Mucosa of descending colon (tissue), 3 donors: Measurements from ENCODE around the gene ITPKC. TPM values are rescaled to one million over a fixed set of nuclear protein-coding genes. Genes with fewer than 3 reads are reported as not detected.

ENCODE experiments used
- ATAC-seq: fragments of 200-7000 bp; cut with Tn5 transposase; one replicate; pipeline ENCODE4 v1.9.1; 2020; ENCODE audit warnings: mild to moderate bottlenecking, moderate library complexity
- DNase-seq, 3 donors: peaks; one replicate each; pipeline ENCODE4 v3.0.0-alpha.2; 2020
- H3K36me3 ChIP-seq: fragments of 200-600 bp; one replicate; pipeline ENCODE4 v1.8.0; 2021; ENCODE audit warnings: low read depth, mild to moderate bottlenecking
- H3K4me1 ChIP-seq: fragments of 200-600 bp; one replicate; pipeline ENCODE4 v1.8.0; 2021; ENCODE audit warnings: low read depth, mild to moderate bottlenecking
- H3K4me3 ChIP-seq: fragments of 200-600 bp; one replicate; pipeline ENCODE4 v1.8.0; 2021; ENCODE audit warnings: mild to moderate bottlenecking
- H3K9me3 ChIP-seq: fragments of 200-600 bp; one replicate; pipeline ENCODE4 v1.8.0; 2021; ENCODE audit warnings: mild to moderate bottlenecking
- CTCF ChIP-seq: fragments of 200-600 bp; IDR thresholded peaks from one replicate; pipeline ENCODE4 v1.8.0; 2022; ENCODE audit warnings: antibody characterized with exemption, mild to moderate bottlenecking
- intact Hi-C, 2 donors: fragments of 100-400 bp; cut with DNase I in 1 of 2; cut with micrococcal nuclease in 1 of 2; formaldehyde crosslinking; loops; one replicate each; pipeline versions ENCODE4 v1.11.0 to v1.11.1; 2022; cut with DNase I, micrococcal nuclease
- total RNA-seq, 3 donors: library from RNA; stranded (reverse); fragmentation: NEBNext Ultra II Directional in 2 of 3; extraction: Animal tissue kit (Norgen Biotek cat#: 25700) in 2 of 3; gene quantifications; one replicate each; pipeline versions ENCODE4 v1.2.1 to v1.2.4, GENCODE V29; 2021 to 2023
- donor health status: DM: no; HTN: no; CAD: no; lungs with moderate emphysema.
- donor health status: DM: no; HTN: no; CAD: no.
- donor health status: DM: no; HTN: yes; CAD: no.

Gene ITPKC
- total RNA-seq, 3 donors from 2014 or later = 22.1 to 26.1 (median 23.2) TPM

GRCh38 chr19:40717325-40717879 lies 490 bp downstream of the ITPKC start:
- DNase-seq (peak in 1 of 3 donors; percentile 56), ATAC-seq (no peak)
- Histone ChIP-seq H3K4me3 (peak overlapping the region; percentile 69), H3K36me3 (no peaks in the 10 kb centered on the region), H3K9me3 (no peaks in the 10 kb centered on the region), H3K4me1 (peaks cover 35% of the 10 kb centered on the region)
- intact Hi-C loops = no loop called here
- no peak for TF ChIP-seq CTCF

GRCh38 chr19:40717880-40718773 lies 1.2 kb downstream of the ITPKC start:
- no peak for TF ChIP-seq CTCF
- Histone ChIP-seq H3K36me3 (no peaks in the 10 kb centered on the region), H3K4me1 (peaks cover 35% of the 10 kb centered on the region), H3K4me3 (peak overlapping the region; percentile 69), H3K9me3 (no peaks in the 10 kb centered on the region)
- intact Hi-C loops = no loop called here
- peak; percentile 51 to 76 (median 71) for DNase-seq
- ATAC-seq = no peak

GRCh38 chr19:40718774-40719391 lies 2.0 kb downstream of the ITPKC start:
- Histone ChIP-seq H3K4me1 (peaks cover 35% of the 10 kb centered on the region), H3K4me3 (peak overlapping the region; percentile 69), H3K36me3 (no peaks in the 10 kb centered on the region), H3K9me3 (no peaks in the 10 kb centered on the region)
- no peak for TF ChIP-seq CTCF
- peak; percentile 57 for ATAC-seq
- intact Hi-C loops = no loop called here
- DNase-seq = peak; percentile 94 to 96 (median 94)

- Histone ChIP-seq H3K36me3 (no peaks in the 10 kb centered on the region), H3K4me3 (no peak overlapping the region), H3K4me1 (peaks cover 30% of the 10 kb centered on the region), H3K9me3 (no peaks in the 10 kb centered on the region)
- ATAC-seq (no peak), DNase-seq (no peak)
- TF ChIP-seq CTCF = no peak
- intact Hi-C loops = no loop called here
Measured at GRCh38 chr19:40719414-40719894, 2.5 kb downstream of the ITPKC start.

- TF ChIP-seq CTCF = no peak
- no peaks in the 10 kb centered on the region for H3K9me3 ChIP-seq
- H3K36me3 ChIP-seq = no peaks in the 10 kb centered on the region
- DNase-seq = no peak
- ATAC-seq = no peak
- H3K4me3 ChIP-seq = no peak overlapping the region
- peaks cover 30% of the 10 kb centered on the region for H3K4me1 ChIP-seq
- intact Hi-C loops = no loop called here
Measured at GRCh38 chr19:40721140-40721486, 4.2 kb downstream of the ITPKC start.
